Esophagus muscularis mucosa (tissue), 4 donors: ENCODE measurements around the gene DPPA4.

Experiments
- EP300 ChIP-seq: sonication (generic); formaldehyde crosslinking; IDR thresholded peaks from one replicate; pipeline ENCODE4 v1.6.1; 2017; ENCODE audit warnings: antibody characterized with exemption
- POLR2A ChIP-seq: fragments of 450-650 bp; IDR thresholded peaks from one replicate; pipeline ENCODE4 v1.6.1; 2017; ENCODE audit warnings: antibody characterized with exemption, moderate library complexity, mild to moderate bottlenecking, low read depth
- TF ChIP-seq, protein P1 (sequence below), 3 experiments: fragments of 200-600 bp in 2 of 3; fragments of 450-650 bp in 1 of 3; sonication (generic) in 2 of 3; IDR thresholded peaks; one replicate each; pipeline ENCODE4 v1.5.1; 2017 to 2019; ENCODE audit warnings: antibody characterized with exemption in 3 of 3, mild to moderate bottlenecking in 2 of 3, moderate library complexity in 1 of 3

DNA sequence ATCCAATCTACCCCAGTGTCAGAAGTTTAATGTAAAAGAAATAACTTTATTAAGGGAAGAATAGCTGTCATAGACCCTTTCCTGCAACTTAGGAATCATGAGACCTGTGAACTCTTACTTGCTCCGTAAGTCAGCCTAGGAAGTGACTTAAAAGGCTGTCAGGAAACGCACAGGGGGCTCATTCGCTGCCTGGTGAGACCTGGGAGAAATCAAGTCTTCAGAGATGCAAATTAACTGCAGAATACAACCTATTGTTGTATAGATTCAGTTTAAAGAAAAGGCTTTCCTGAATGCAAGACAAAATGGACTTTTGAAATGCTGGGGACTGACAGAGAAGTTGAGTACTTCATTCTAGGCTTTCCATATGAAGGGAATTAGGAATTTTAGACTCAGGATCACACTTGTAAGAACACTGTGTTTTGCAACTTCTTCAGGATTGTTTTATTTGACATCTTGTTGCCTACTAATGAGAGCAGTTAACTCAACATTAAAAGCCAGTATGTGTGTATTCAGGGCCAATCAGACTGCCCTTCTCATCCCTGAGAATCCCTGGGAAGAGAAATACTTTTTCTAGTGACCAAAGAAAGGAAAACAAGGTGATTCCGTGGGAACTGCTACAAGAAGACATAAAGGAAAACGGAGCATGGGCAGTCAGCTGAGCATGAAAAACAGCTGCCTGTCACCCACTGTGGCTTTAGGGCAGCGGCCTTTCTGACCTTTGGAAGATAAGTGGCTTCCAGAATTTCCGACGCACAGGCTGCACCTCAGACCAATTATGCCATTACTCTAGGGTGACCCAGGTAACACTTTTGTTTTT, 18.5 kb upstream of the DPPA4 start:
- TF ChIP-seq, protein P1, sequence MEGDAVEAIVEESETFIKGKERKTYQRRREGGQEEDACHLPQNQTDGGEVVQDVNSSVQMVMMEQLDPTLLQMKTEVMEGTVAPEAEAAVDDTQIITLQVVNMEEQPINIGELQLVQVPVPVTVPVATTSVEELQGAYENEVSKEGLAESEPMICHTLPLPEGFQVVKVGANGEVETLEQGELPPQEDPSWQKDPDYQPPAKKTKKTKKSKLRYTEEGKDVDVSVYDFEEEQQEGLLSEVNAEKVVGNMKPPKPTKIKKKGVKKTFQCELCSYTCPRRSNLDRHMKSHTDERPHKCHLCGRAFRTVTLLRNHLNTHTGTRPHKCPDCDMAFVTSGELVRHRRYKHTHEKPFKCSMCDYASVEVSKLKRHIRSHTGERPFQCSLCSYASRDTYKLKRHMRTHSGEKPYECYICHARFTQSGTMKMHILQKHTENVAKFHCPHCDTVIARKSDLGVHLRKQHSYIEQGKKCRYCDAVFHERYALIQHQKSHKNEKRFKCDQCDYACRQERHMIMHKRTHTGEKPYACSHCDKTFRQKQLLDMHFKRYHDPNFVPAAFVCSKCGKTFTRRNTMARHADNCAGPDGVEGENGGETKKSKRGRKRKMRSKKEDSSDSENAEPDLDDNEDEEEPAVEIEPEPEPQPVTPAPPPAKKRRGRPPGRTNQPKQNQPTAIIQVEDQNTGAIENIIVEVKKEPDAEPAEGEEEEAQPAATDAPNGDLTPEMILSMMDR (IDR thresholded peaks at IDR 0.05) = no peak
- TF ChIP-seq POLR2A = no peak
- no peak for TF ChIP-seq EP300
